Measurements from ENCODE around the gene HOXA13.

DNA sequence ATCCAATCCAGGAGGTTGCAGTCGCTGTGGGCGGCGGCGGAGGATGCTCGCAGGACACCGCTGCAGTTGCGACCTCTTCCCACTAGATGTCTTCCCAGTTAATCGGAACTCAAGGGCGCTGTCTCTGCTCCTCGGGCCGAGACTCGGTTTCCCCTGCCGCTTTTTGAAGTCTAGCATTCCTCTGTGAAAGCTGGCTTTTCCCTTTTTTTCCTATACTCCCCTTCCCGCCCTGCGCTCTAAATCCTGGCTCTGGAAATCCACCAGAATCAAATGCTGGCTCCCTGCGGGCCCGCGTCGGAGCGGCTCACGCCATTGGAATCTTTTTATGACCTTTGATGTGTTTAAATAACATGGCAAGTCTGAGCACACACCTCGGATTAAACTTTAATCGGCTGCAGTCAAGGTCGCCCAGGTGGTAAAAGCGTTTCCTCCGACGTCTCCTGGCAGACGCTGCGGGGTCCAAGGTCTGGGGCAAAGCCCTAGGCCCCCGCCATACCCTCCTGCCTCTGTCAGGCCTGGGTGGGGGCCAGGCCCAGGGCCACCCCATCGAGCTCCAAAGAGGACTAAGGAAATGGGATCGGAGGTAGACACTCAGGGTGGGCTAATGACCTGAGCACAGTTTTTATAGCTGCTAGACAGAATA lies 10.7 kb upstream of the HOXA13 start:
- TF ChIP-seq, protein P1, sequence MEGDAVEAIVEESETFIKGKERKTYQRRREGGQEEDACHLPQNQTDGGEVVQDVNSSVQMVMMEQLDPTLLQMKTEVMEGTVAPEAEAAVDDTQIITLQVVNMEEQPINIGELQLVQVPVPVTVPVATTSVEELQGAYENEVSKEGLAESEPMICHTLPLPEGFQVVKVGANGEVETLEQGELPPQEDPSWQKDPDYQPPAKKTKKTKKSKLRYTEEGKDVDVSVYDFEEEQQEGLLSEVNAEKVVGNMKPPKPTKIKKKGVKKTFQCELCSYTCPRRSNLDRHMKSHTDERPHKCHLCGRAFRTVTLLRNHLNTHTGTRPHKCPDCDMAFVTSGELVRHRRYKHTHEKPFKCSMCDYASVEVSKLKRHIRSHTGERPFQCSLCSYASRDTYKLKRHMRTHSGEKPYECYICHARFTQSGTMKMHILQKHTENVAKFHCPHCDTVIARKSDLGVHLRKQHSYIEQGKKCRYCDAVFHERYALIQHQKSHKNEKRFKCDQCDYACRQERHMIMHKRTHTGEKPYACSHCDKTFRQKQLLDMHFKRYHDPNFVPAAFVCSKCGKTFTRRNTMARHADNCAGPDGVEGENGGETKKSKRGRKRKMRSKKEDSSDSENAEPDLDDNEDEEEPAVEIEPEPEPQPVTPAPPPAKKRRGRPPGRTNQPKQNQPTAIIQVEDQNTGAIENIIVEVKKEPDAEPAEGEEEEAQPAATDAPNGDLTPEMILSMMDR (IDR thresholded peaks at IDR 0.05), result peak; percentile 26 to 82 (median 64)
- TF ChIP-seq POLR2A (IDR thresholded peaks at IDR 0.05), result no peak
